Measurements from ENCODE around the gene MRPL46.
A peak's percentile ranks its signal among the peaks of the same experiment; 100 is the strongest.

Gene MRPL46

GRCh38 chr15:88493844-88494243 lies 26.7 kb upstream of the MRPL46 start:
- Histone ChIP-seq H4K20me1 (ENCODE audit: insufficient read depth, low read length) (no peaks in the 10 kb centered on the region), H3K9ac (ENCODE audit: low read length) (no peak overlapping the region), H2AFZ (ENCODE audit: low read depth, low read length) (no peak overlapping the region), H3K4me1 (ENCODE audit: low read length) (peaks cover 29% of the 10 kb centered on the region), H3K27ac (ENCODE audit: low read length) (no peak overlapping the region), H3K4me2 (ENCODE audit: low read length) (peak overlapping the region; percentile 9; the same call in 1 of the 2 replicates), H3K4me3 (ENCODE audit: low read length) (no peak overlapping the region), H3K27me3 (ENCODE audit: low read depth, low read length) (no peaks in the 10 kb centered on the region), H3K36me3 (replicated peaks; ENCODE audit: low read depth, low read length) (no peaks in the 10 kb centered on the region), H3K79me2 (ENCODE audit: low read length) (no peaks in the 10 kb centered on the region), H3K9me3 (ENCODE audit: insufficient read depth, low read length) (no peaks in the 10 kb centered on the region)
- TF ChIP-seq, protein P1, sequence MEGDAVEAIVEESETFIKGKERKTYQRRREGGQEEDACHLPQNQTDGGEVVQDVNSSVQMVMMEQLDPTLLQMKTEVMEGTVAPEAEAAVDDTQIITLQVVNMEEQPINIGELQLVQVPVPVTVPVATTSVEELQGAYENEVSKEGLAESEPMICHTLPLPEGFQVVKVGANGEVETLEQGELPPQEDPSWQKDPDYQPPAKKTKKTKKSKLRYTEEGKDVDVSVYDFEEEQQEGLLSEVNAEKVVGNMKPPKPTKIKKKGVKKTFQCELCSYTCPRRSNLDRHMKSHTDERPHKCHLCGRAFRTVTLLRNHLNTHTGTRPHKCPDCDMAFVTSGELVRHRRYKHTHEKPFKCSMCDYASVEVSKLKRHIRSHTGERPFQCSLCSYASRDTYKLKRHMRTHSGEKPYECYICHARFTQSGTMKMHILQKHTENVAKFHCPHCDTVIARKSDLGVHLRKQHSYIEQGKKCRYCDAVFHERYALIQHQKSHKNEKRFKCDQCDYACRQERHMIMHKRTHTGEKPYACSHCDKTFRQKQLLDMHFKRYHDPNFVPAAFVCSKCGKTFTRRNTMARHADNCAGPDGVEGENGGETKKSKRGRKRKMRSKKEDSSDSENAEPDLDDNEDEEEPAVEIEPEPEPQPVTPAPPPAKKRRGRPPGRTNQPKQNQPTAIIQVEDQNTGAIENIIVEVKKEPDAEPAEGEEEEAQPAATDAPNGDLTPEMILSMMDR (IDR thresholded peaks at IDR 0.05; ENCODE audit: low read depth, low read length) = no peak
- TF ChIP-seq EZH2phosphoT487 (IDR thresholded peaks at IDR 0.05; ENCODE audit: low read depth) = no peak

- Histone ChIP-seq H3K9ac (ENCODE audit: low read length) (no peak overlapping the region), H3K27me3 (ENCODE audit: low read depth, low read length) (no peaks in the 10 kb centered on the region), H3K27ac (ENCODE audit: low read length) (no peak overlapping the region), H3K4me2 (ENCODE audit: low read length) (no peak overlapping the region), H3K4me1 (ENCODE audit: low read length) (peaks cover 43% of the 10 kb centered on the region), H3K79me2 (ENCODE audit: low read length) (no peaks in the 10 kb centered on the region), H3K4me3 (ENCODE audit: low read length) (no peak overlapping the region), H2AFZ (ENCODE audit: low read depth, low read length) (no peak overlapping the region), H3K36me3 (replicated peaks; ENCODE audit: low read depth, low read length) (no peaks in the 10 kb centered on the region), H3K9me3 (ENCODE audit: insufficient read depth, low read length) (no peaks in the 10 kb centered on the region), H4K20me1 (ENCODE audit: insufficient read depth, low read length) (no peaks in the 10 kb centered on the region)
- TF ChIP-seq EZH2phosphoT487 (IDR thresholded peaks at IDR 0.05; ENCODE audit: low read depth) = no peak
- TF ChIP-seq, protein P1 (IDR thresholded peaks at IDR 0.05; ENCODE audit: low read depth, low read length) = no peak
These were observed 24.0 kb upstream of the MRPL46 start for GRCh38 chr15:88491158-88491557.

- no peak overlapping the region for H3K9ac ChIP-seq (ENCODE audit: low read length)
- no peak overlapping the region for H3K4me3 ChIP-seq (ENCODE audit: low read length)
- no peaks in the 10 kb centered on the region for H3K27me3 ChIP-seq (ENCODE audit: low read depth, low read length)
- TF ChIP-seq, protein P1 (IDR thresholded peaks at IDR 0.05; ENCODE audit: low read depth, low read length) = no peak
- no peak for TF ChIP-seq EZH2phosphoT487 (IDR thresholded peaks at IDR 0.05; ENCODE audit: low read depth)
- H4K20me1 ChIP-seq (ENCODE audit: insufficient read depth, low read length) = no peaks in the 10 kb centered on the region
- no peak overlapping the region for H3K27ac ChIP-seq (ENCODE audit: low read length)
- H3K36me3 ChIP-seq (replicated peaks; ENCODE audit: low read depth, low read length) = no peaks in the 10 kb centered on the region
- no peak overlapping the region for H2AFZ ChIP-seq (ENCODE audit: low read depth, low read length)
- no peaks in the 10 kb centered on the region for H3K9me3 ChIP-seq (ENCODE audit: insufficient read depth, low read length)
- peaks cover 32% of the 10 kb centered on the region for H3K4me1 ChIP-seq (ENCODE audit: low read length)
- H3K4me2 ChIP-seq (ENCODE audit: low read length) = no peak overlapping the region
- no peaks in the 10 kb centered on the region for H3K79me2 ChIP-seq (ENCODE audit: low read length)
These were observed 22.8 kb upstream of the MRPL46 start for GRCh38 chr15:88490036-88490435.

DNA sequence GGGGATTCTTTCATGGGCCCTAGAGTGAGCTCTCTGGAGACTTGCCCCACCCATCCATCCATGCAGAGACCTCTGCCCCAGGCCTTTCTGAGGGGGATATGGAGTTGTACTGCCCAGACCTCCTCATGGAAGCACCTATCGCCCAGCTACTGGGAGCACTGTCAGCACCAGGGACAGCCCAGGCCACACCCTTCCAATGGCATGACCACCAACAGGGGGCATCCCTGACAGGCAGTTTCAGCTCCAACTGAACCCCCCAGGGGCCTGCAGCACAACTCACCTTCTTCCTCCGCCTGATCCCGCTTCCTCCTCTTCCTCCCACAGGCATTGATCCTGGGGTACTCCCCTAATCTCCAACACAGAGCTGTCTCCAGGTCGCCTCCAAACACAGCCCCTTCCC lies 22.1 kb upstream of the MRPL46 start:
- no peak for TF ChIP-seq EZH2phosphoT487 (IDR thresholded peaks at IDR 0.05; ENCODE audit: low read depth)
- TF ChIP-seq, protein P1 (IDR thresholded peaks at IDR 0.05; ENCODE audit: low read depth, low read length) = peak; percentile 26
- H4K20me1 ChIP-seq (ENCODE audit: insufficient read depth, low read length) = no peaks in the 10 kb centered on the region
- no peak overlapping the region for H3K9ac ChIP-seq (ENCODE audit: low read length)
- H3K36me3 ChIP-seq (replicated peaks; ENCODE audit: low read depth, low read length) = no peaks in the 10 kb centered on the region
- H3K4me3 ChIP-seq (ENCODE audit: low read length) = no peak overlapping the region
- no peak overlapping the region for H3K4me2 ChIP-seq (ENCODE audit: low read length)
- peaks cover 25% of the 10 kb centered on the region for H3K4me1 ChIP-seq (ENCODE audit: low read length)
- no peak overlapping the region for H3K27ac ChIP-seq (ENCODE audit: low read length)
- H3K27me3 ChIP-seq (ENCODE audit: low read depth, low read length) = no peaks in the 10 kb centered on the region
- no peak overlapping the region for H2AFZ ChIP-seq (ENCODE audit: low read depth, low read length)
- H3K79me2 ChIP-seq (ENCODE audit: low read length) = no peaks in the 10 kb centered on the region
- H3K9me3 ChIP-seq (ENCODE audit: insufficient read depth, low read length) = no peaks in the 10 kb centered on the region
